Stimulated activated CD8-positive, alpha-beta memory T cell treated with anti-CD3 and anti-CD28 coated beads, Interleukin-12 subunit alpha, Interleukin-12 subunit beta, amount 100 ng/mL, for 4 hours (primary cell): ENCODE data around the gene PRMT1.
A peak's percentile ranks its signal among the peaks of the same experiment; 100 is the strongest.
"Not testable (repeated sequence)": the region's sequence is repeated elsewhere in the genome, so short reads cannot be mapped to it uniquely, and the experiment has no call there.

Experiments used
- DNase-seq: peaks from one replicate; pipeline ENCODE4 v3.0.0-alpha.2; 2020; ENCODE audit warnings: low read depth

The PRMT1 gene

GRCh38 chr19:49677231-49677900 lies at the start of gene PRMT1:
Gene PRMT1, plus strand, starts transcription at chr19:49677271. Its CDS starts 10 bp downstream, at chr19:49677281.
- peak; percentile 37 for DNase-seq

GRCh38 chr19:49629659-49630058 lies 47.4 kb upstream of the PRMT1 start:
- DNase-seq: no peak

GRCh38 chr19:49631014-49631588 lies 46.0 kb upstream of the PRMT1 start:
- DNase-seq: no peak

DNA sequence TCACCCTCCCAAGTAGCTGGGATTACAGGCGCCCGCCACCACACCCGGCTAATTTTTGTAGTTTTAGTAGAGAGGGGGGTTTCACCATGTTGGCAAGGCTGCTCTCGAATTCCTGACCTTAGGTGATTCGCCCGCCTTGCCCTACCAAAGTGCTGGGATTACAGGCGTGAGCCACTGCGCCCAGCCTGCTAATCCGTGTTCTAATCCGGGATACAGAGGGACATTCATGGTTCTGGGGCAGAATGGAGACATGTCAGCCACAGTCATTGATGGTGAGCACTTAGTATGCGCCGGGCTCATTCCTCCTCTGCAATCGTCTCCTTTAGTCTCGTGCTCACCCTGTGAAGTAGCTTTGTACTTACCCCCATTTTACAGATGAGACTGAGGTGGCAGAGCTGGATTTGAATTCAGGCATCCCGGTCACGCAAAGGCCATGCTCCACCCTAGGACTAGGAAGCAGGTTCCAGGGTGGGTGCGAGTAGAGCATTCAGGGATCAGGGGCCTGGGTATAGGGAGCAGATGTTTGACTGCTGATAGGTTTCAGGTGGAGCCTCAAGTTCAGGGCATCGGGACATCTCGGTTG lies 45.4 kb upstream of the PRMT1 start:
- DNase-seq: no peak

- DNase-seq: no peak
Measured at GRCh38 chr19:49632576-49632975, 44.5 kb upstream of the PRMT1 start.

DNA sequence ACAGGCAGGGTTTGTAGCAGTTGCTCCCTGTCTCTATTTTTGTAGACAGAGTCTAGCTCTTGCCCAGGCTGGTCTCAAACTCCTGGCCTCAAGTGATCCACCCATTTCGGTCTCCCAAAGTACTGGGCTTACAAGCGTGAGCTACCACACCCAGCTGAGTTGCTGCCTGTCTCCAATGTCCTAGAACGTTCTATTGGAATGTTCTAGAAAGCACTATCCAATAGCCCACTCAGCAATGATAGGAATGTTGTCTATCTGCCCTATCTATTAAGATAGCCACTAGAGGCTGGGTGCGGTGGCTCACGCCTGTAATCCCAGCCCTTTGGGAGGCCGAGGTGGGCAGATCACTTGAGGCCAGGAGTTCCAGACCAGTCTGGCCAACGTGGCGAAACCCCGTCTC lies 43.8 kb upstream of the PRMT1 start:
- DNase-seq: not testable (repeated sequence)

DNA sequence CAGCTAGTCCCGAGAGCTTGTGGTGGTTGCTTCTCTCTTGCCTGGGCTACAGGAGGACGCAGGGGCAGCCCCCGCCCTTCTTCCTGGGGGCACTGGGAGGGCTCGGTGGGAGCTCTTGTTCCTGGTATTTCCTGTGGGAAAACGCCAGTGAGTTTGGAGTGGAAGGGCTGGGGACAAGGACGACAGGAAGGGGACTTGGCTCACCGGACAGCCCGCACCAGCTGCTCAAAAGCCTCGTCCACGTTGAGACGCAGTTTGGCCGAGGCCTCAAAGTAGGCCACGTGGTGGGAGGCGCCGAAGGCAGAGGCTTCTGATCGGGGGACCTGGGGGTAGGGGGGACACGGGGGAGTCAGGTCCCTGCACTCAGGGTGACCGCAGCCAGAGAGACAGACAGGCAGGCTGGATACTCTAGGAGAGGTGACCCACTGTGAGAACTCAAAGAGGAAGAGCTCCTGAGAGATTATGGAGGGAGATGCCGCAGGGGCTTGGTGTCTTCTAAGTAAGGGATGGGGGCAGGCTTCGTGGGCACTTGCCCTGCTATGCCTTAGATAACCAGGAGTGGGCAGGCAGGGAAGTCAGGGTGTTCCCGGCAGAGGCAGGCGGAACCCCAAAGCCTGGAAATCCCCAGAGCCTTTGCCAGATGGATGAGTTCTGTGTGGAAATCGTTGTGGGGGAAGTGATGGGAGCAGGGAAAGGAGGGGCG lies 41.4 kb upstream of the PRMT1 start:
- no peak for DNase-seq

DNA sequence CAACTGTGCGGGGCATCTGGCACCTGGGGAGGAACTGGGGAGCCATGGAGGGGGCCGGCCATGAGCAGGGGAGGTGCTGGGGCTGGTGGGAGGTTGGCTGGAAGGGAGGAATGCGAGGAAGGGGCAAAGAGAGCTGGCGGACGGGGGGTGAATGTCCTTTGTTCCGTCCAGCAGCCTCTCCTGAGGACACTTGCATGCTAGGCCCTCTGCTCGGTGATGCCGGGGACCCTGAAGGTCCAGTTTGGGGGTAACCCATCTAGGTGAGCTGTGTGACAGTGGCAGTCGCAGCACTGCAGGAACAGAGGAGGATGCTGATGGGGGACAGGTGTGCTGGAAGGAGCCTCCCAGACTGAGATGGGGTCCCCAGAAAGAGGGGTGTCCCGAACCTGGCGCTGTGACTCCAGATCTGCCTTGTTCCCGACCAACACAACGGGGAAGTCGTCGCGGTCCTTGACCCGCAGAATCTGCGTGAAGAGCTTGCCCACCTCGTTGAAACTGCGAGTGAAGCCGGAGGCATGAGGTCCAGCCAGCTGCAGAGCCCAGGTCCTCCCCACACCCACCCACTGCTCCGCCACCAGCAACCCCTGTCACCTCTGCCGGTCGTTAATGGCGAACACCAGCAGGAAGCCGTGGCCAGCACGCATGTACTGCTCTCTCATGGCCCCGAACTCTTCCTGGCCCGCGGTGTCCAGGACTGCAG lies 40.7 kb upstream of the PRMT1 start:
- DNase-seq: no peak

DNA sequence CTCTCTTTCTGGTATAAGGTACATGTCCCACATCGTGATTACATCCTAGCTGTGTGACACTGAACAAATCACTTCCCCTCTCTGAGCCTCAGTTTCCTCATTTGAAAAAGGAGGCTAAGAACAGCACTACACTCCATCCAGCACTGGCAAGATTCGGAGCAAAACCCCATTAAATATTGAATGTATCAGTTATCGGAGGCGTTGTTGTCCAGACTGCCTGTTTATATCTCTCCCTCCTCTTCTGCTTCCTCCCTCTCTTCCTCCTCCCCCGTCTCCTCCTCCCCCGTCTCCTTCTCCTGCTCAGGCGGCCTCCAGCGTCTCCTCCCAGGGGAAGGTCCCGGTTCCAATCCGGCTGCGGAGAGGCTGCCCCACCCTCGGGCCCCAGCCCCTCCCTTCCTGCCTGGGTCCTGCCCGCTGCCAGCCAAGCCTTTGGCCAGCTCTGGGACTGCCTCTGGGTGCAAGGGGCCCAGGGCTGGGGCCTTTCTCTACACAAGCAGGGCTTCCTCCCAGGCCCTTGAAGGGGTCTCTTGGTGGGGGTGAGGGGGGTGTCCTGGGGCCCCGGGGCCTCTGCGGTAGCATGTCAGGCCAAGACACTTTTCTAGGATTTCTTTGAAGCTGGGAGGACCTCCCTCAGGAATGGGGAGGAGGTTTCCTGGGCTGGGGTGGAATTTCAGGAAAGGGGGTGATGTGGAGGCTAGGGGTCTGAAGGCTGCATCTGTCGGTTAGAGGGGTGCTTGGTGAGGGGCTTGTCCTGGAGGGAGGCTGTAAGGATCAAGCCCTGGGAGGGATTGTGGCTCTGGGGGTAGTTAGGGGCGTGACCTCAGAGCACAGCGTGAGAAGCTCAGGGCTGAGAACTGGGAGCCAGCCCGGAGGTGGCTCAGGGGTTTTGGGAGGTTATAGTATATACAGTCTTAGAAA lies 39.0 kb upstream of the PRMT1 start:
- DNase-seq: no peak

GRCh38 chr19:49639401-49640112 lies 37.5 kb upstream of the PRMT1 start:
- no peak for DNase-seq

DNA sequence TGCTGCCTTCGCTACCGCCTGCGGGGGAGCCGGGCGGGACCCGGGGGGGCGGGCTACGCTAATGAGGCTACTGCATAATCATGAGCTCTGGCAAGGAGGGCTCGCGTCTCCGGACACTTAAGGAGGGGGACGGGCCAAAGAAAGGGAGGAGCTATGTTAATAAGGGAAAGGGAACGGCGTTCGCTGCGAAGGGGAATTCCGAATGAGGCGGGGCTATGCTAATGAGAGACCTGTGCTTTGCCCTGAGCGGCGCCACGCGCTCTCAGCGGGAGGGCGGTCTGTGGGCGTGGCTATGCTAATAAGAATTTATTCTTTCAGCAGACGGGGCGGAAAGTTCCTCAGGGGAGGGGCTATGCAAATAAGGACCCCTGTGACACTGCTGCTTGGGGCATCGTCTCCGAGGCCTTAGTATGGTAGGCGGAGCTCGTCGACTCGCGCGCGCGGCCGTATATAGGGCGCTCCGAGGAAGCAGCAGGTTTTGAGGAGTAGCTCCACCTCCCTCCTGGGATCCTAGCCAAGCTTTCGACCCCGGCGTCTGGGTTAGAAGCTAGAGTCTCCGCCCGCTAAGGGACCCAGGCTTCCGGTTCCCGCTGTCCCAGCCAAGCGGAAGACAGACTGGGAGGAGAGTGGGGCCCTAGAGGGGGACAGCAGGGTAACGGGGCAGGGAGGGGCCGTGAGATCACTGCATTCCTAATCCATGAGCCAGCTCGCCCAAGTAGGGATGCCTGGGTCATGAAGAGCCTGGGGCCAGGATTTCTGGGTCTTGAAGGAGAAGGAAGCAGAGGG lies 36.8 kb upstream of the PRMT1 start, which contains the start of gene RRAS:
TSS of gene RRAS (minus strand) at position 31 of the 786 bp plus-strand sequence. CDS start 45 bp downstream, outside the sequence.
- peak; percentile 99 for DNase-seq

DNA sequence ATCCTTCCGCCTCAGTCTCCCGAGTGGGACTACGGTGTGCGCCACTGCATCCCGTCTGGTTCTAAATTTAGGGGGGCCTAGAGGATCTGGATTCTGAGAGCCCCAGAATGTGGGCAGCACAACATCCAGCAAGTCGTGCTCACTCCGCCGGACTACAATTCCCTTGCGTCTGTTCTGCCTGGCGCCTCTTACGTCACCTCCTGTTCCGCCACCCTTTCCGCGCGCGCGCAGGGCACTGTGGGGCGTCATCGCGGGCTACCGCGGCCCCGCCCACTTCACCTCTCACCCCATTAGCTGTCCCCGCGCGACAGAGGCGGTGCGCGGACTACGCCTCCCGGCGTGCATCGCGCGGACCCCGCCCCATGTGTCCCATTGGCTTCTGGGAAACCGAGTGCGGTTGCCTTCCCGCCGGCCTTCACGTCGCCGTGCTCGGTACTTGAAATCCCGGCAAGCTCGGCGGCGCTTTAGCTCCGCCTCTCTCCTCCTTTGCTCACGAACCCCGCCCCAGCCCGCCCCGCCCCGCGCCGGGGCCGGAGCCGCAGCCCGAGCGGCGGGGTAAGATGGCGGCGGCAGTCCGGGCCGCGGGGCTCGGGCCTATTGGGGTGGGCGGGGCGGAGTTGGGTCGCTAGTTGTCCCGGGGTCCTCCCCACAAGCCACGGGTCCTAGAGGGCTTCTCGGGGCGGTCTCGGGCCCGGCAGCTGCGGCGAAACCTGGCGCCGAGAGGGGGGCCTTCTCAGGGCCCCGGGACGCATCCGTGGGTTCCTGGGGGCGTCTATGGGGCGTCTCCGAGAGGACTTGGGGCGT lies 35.2 kb upstream of the PRMT1 start, which contains the start of gene SCAF1:
TSS of gene SCAF1 (plus strand) at position 522 of the 804 bp plus-strand sequence. CDS start 2,818 bp downstream, outside the sequence.
- DNase-seq: peak; percentile 100

DNA sequence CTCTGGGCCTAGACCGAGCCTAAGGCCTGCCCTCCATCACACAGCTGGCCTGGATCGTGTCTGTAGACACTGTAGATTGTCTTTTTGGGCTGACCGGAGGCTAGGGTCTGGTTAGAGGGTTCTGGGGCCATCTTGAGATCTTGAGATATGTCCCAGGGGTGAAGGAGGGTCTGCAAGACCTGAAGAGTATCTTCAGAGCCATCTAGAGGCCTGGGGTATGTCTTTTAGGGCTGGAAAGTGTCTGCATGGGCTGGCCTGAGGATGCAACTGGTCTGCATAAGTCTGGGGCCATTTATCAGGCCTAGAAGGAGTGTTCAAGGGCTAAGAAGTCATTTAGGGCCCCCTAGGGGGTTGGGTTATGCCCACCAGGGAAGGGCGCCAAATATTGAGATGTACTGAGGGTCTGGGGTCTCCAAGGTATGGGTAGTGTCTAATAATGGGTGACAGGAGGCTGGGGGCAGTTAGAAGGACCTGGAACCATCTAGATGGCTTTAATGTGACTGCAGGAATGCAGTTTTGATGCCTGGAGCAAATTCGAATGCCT lies 34.5 kb upstream of the PRMT1 start:
- DNase-seq: no peak

DNA sequence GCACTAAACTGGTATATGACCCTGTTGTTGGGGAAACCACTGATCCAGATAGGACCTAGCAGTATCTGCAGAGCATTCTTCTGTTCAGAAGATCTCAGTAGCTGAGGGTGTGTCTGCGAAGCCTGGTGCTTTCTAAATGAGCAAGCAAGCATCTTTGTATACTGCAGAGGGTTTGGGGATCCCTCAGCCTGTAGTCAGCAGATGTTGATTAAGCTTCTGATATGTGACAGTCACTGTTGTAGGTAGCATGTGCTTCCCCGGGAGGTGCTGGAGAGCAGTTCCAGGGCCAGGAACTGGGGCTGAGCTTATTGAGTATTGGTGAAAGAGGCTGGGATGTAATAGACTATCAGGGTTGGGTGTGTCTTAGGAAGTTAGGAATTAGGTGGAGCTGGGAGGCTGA lies 33.6 kb upstream of the PRMT1 start:
- no peak for DNase-seq

- DNase-seq: no peak
Measured at GRCh38 chr19:49645592-49645991, 31.5 kb upstream of the PRMT1 start.

- no peak for DNase-seq
Measured at GRCh38 chr19:49645995-49646394, 31.1 kb upstream of the PRMT1 start.

GRCh38 chr19:49646586-49646985 lies 30.5 kb upstream of the PRMT1 start:
- DNase-seq: no peak
